ENCODE results near the gene POLR1A. TPM values are rescaled to one million over a fixed set of nuclear protein-coding genes. Genes with fewer than 3 reads are reported as not detected.

POLR1A gene
- total and polyA plus RNA-seq, 4 donors: 5.5 to 39.1 (median 9.7) TPM

DNA sequence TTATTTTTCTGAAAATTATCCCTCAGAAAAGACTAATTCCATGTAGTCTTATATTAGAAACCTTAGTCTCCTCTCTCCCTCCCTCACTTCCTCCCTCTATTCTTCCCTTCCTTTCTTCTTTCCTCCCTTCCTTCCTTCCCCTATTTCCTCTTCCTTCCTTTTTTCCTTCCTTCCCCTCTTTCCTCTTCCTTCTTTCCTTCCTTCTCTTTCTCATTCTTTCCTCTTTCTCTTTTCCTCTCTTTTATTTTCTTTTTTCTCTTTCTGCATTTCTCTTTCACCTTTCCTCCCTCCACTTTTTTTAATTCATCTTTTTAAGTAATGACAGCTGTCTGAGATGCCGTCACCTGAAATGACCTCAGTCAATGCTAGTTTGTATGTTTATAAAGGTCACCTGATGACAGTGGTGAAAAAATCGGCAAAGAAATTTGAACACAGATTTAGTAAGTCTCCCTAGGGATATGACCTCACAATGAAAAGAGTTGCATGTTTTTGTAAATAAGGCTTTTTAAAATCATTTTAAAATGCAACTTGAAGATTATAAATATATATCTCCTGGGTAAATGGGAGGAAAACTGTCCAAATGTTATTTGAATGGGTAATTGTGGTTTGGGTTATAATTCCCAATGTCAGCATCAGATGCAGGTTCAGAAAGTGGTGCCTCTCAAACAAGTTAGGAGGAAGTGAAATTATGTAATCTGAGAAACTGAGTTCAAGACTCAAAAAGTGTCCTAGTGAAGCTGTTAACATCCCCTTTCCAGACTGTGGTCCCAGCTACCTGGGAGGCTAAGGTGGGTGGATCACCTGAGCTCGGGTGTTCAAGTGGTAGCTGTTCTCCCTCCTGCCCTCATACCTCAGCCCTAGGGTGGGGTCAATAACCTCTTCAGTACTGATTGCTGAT is 126.6 kb downstream of the POLR1A start:
- no peaks in the 10 kb centered on the region for H3K27me3 ChIP-seq (ENCODE audit: control insufficient read depth in 3 of 3, insufficient read depth in 3 of 3, low read length in 2 of 3)
- 63 to 67% methylated on average over 3 of the region's 3 CpGs for WGBS, 2 donors
- peaks cover 1 to 15% (median 6%) of the 10 kb centered on the region in 5 donors for H3K4me1 ChIP-seq (ENCODE audit: control insufficient read depth in 5 of 5, insufficient read depth in 5 of 5, low read length in 5 of 5)
- H3K9ac ChIP-seq (ENCODE audit: insufficient read depth in 1 of 2, low read length in 2 of 2): no peak overlapping the region
- ATAC-seq (ENCODE audit: insufficient read depth, low FRiP score) (no peak), DNase-seq (no peak)
- no peaks in the 10 kb centered on the region for H3K36me3 ChIP-seq (ENCODE audit: control insufficient read depth in 4 of 4, insufficient read depth in 4 of 4, low read length in 4 of 4)
- no peak overlapping the region for H3K27ac ChIP-seq (ENCODE audit: low read depth in 1 of 2, low read length in 1 of 2)
- no peak overlapping the region for H3K4me3 ChIP-seq
- no peaks in the 10 kb centered on the region for H3K9me3 ChIP-seq (ENCODE audit: control insufficient read depth in 4 of 4, insufficient read depth in 3 of 4, low read length in 3 of 4)
- TF ChIP-seq, protein P1, sequence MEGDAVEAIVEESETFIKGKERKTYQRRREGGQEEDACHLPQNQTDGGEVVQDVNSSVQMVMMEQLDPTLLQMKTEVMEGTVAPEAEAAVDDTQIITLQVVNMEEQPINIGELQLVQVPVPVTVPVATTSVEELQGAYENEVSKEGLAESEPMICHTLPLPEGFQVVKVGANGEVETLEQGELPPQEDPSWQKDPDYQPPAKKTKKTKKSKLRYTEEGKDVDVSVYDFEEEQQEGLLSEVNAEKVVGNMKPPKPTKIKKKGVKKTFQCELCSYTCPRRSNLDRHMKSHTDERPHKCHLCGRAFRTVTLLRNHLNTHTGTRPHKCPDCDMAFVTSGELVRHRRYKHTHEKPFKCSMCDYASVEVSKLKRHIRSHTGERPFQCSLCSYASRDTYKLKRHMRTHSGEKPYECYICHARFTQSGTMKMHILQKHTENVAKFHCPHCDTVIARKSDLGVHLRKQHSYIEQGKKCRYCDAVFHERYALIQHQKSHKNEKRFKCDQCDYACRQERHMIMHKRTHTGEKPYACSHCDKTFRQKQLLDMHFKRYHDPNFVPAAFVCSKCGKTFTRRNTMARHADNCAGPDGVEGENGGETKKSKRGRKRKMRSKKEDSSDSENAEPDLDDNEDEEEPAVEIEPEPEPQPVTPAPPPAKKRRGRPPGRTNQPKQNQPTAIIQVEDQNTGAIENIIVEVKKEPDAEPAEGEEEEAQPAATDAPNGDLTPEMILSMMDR (IDR thresholded peaks at IDR 0.05; ENCODE audit: control extremely low read depth, extremely low read depth): no peak

DNA sequence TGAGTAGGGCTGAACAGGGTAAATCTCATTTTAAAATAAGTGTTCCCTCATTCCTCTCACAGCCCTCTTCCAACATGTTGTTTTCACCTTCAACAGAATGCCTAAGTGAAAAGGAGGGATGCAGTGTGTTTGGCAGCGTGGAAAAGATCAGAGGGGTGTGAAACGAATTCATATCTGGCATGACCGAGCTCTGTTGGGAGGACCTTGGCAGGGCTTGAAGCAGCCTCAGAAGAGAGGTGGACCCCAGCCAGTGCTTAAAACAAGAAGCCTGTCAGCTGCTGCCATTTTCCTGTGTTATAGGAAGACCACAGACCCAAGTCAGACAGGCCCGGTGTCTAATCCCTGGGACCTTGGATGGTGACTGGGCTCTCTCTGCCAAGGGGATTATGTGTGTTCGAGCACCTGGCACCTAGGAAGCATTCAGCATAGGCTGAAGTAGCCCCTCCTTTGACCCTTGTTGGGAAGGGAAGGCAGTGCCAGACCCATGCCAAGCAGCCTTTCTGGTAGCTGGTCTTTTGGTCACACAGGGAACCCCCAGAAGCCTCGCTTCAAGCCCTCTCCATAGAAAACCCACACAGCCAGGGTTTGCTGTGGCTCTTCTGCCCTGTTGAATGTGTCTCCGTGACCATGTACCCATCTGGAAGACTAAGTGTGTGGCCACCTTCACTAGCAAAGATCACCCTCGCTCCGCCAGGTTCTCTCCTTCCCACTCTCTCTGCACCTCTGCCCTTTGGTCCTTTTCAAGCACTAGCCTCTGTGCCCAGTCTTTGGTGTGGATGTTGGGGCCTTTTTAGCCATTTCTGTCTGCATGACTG is 129.4 kb downstream of the POLR1A start:
- DNase-seq: peak; percentile 60 to 87 (median 68)
- no peaks in the 10 kb centered on the region for H3K9me3 ChIP-seq (ENCODE audit: control insufficient read depth in 4 of 4, insufficient read depth in 3 of 4, low read length in 3 of 4)
- ATAC-seq (ENCODE audit: insufficient read depth, low FRiP score): no peak
- no peaks in the 10 kb centered on the region for H3K36me3 ChIP-seq (ENCODE audit: control insufficient read depth in 4 of 4, insufficient read depth in 4 of 4, low read length in 4 of 4)
- H3K27me3 ChIP-seq (ENCODE audit: control insufficient read depth in 3 of 3, insufficient read depth in 3 of 3, low read length in 2 of 3): no peaks in the 10 kb centered on the region
- H3K4me1 ChIP-seq (ENCODE audit: control insufficient read depth in 5 of 5, insufficient read depth in 5 of 5, low read length in 5 of 5): peaks cover 1 to 15% (median 6%) of the 10 kb centered on the region in 5 donors
- no peak overlapping the region for H3K4me3 ChIP-seq
- WGBS, 2 donors: 87 to 92% methylated on average over 9 of the region's 9 CpGs
- TF ChIP-seq, protein P1 (IDR thresholded peaks at IDR 0.05; ENCODE audit: control extremely low read depth, extremely low read depth): no peak
- H3K27ac ChIP-seq (ENCODE audit: low read depth in 1 of 2, low read length in 1 of 2): no peak overlapping the region
- H3K9ac ChIP-seq (ENCODE audit: insufficient read depth in 1 of 2, low read length in 2 of 2): no peak overlapping the region

- peak; percentile 23 for ATAC-seq (ENCODE audit: insufficient read depth, low FRiP score)
- Histone ChIP-seq H3K27ac (ENCODE audit: low read depth in 1 of 2, low read length in 1 of 2) (no peak overlapping the region), H3K4me1 (ENCODE audit: control insufficient read depth in 5 of 5, insufficient read depth in 5 of 5, low read length in 5 of 5) (peaks cover 1 to 15% (median 6%) of the 10 kb centered on the region in 5 donors), H3K27me3 (ENCODE audit: control insufficient read depth in 3 of 3, insufficient read depth in 3 of 3, low read length in 2 of 3) (no peaks in the 10 kb centered on the region), H3K4me3 (no peak overlapping the region), H3K36me3 (ENCODE audit: control insufficient read depth in 4 of 4, insufficient read depth in 4 of 4, low read length in 4 of 4) (no peaks in the 10 kb centered on the region), H3K9me3 (ENCODE audit: control insufficient read depth in 4 of 4, insufficient read depth in 3 of 4, low read length in 3 of 4) (no peaks in the 10 kb centered on the region), H3K9ac (ENCODE audit: insufficient read depth in 1 of 2, low read length in 2 of 2) (no peak overlapping the region)
- WGBS, 2 donors: 62 to 76% methylated on average over 4 of the region's 4 CpGs
- TF ChIP-seq, protein P1 (IDR thresholded peaks at IDR 0.05; ENCODE audit: control extremely low read depth, extremely low read depth): no peak
- DNase-seq: no peak
Measured at GRCh38 chr2:85975581-85975980, 130.1 kb downstream of the POLR1A start.

Data from lung (tissue), 12 donors.